Activated naive CD4-positive, alpha-beta T cell (primary cell): ENCODE data around the gene MRPS11.
"Not testable (repeated sequence)": the region's sequence is repeated elsewhere in the genome, so short reads cannot be mapped to it uniquely, and the experiment has no call there.

ENCODE experiments used
- DNase-seq, 4 experiments: peaks; one replicate each; lab custom pipeline; 2025; lab: John Stamatoyannopoulos, UW

The MRPS11 gene

GRCh38 chr15:88467073-88467934, at the start of gene MRPS11, which contains the start of gene MRPL46:
Gene MRPS11 (plus strand): TSS chr15:88467708. CDS start chr15:88467718, 10 bp downstream.
Gene MRPL46 (minus strand): TSS chr15:88467388. CDS start chr15:88467377, 11 bp downstream.
- peak; percentile 62 to 85 (median 77) for DNase-seq

GRCh38 chr15:88419830-88420229, 47.7 kb upstream of the MRPS11 start:
- DNase-seq = no peak

GRCh38 chr15:88423331-88423730, 44.2 kb upstream of the MRPS11 start:
- no peak for DNase-seq

DNA sequence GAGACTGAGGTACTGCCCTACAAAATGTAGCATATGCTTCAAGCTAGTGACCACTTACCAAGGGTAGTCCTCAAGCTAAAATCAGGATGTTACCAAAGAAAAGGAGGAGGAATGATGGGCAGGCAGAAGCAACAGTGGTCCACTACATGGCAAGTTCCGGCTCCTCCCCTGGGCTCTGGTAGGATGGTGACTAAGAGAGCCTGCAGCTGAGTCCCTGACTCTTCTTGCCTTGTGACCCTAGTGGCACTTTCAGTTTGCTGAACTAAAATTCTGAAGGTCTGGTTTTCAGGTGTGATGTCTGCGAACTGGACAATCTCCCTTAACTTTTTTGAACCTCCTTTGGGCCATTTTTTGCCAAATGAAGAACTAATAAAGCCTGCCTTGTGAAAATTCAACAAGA, 41.2 kb upstream of the MRPS11 start:
- no peak for DNase-seq

- DNase-seq = no peak
Measured at GRCh38 chr15:88428053-88428452, 39.5 kb upstream of the MRPS11 start.

DNA sequence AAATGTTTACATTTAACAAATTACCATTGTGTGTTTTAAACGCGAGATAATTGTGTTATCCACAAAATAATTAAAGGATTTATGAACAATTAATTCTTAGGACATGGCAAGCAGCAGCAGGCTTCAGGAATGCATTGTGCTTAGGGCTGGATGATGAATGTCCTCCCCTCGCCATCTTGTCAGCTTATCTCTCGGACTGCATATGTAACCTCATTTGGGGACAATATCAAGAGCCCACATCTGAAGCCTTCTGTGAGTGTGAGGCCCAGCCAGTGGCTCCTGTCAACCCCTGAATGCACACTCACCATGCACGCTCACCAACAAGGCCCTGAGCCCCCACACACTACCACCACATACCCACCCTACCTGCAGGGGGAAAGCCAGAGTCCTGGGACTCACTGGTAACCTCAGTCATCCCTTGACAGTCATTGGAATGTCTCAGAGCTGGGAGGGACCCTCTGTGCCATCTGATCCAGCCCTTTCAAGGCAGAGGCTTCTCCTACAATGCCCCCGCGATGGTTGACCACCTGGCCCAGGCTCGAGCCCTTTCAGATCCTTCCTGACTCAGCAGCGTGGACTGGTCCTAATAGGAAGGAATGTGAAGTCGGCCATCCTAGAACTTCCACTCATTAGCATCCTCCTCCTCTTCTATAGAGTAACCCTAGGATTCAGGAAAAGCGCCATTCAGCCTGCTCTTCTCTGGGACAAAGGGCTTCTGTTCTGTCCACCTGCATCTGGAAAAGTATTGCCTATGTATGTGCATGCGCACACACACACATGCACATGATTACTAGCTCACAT, 38.5 kb upstream of the MRPS11 start:
- DNase-seq = no peak

- DNase-seq = no peak
Measured at GRCh38 chr15:88430051-88430450, 37.5 kb upstream of the MRPS11 start.

GRCh38 chr15:88431441-88431840, 36.1 kb upstream of the MRPS11 start:
- DNase-seq = no peak

- DNase-seq = no peak
Measured at GRCh38 chr15:88433046-88433685, 34.3 kb upstream of the MRPS11 start.

- DNase-seq = not testable (repeated sequence)
Measured at GRCh38 chr15:88434106-88434505, 33.4 kb upstream of the MRPS11 start.

- no peak for DNase-seq
Measured at GRCh38 chr15:88438181-88438580, 29.3 kb upstream of the MRPS11 start.

DNA sequence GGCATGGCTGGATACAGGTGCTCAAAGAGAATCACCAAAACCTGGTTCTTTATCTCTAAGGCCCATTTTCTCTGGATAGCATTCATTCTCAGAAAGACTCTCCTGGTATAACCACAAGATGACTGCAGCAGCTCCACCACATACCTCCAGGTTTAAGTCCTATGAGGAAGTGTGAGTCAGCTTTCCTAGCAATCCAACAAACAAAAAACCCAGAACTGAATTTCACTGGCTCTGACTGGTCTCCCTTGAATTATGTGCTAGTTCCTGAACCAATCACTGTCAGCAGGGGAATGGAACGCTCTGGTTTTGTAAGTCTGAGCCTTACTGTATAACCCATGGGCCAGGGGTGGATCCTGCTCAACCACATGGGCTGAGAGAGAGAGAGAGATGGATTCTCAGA, 27.5 kb upstream of the MRPS11 start:
- no peak for DNase-seq

DNA sequence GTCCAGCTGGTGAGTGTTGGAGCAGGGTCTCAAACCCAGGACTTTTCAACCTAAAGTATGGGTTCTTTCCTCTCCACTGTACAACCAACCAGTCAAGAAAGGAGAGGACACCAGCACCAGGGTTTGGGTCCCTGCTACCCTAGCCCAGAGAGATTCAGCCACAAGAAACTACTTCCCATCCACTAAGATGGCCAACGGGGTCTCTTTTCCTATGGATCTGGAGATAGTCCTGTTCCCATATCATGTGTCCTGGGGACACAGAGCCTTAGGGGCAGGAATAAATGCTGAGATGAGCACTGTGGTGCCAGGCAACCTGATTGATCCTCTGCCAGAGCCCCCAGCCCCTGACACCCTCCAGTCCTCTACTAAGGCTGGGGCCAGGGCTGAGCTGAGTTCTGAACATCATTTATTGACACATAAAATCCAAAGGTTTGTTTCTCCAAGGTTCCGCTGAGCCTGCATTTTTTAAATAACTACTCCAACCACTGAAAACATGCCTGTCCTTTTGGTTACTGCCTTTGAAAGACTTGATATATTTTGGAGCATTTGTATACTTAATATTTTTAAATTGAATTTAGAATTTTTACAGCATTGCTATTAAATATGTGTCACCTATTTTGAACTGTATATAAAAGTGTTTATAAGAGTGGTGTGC, 26.3 kb upstream of the MRPS11 start:
- no peak for DNase-seq

DNA sequence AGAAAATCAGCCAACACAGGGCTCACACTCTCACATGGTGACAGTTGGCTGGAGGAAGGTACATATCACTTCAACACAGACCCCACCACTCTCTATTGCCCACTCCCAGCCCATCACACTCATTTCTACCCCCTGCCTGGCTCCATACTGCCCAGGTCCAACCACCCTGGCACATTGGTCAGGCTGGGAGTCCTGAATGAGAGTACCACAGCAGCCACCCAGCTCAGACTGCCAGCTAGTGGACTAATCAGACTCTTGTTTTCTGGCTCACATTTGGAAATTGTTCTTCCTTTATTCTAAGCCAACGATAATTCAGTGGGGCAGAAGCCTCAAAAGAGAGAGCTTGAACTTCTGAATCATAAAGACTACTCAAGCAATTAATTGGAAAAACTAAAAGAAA, 20.3 kb upstream of the MRPS11 start:
- DNase-seq = no peak

GRCh38 chr15:88447741-88448140, 19.8 kb upstream of the MRPS11 start:
- no peak for DNase-seq

- no peak for DNase-seq
Measured at GRCh38 chr15:88448991-88449461, 18.5 kb upstream of the MRPS11 start.

- no peak for DNase-seq
Measured at GRCh38 chr15:88449581-88449980, 17.9 kb upstream of the MRPS11 start.

- peak; percentile 11 to 54 (median 30) for DNase-seq
Measured at GRCh38 chr15:88450125-88450798, 17.2 kb upstream of the MRPS11 start.

- no peak for DNase-seq
Measured at GRCh38 chr15:88453651-88454050, 13.9 kb upstream of the MRPS11 start.

DNA sequence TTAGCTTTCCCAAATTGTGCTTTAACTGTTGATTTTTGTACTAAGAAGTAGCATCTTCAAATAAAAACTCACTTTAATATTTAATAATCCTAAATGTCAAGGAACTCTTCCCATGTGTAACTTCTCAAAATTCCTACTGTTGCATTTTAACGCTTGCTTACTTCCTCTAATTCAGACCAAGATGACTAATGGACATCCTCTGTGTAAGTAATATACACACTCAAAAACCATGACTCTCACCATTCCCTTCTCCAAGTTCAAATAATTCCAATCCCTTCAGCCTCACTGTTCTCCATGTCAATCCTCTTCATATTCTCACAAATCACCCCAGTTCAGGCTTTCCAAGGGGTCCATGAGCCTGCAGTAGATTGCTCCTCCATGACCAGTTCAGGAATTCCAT, 13.3 kb upstream of the MRPS11 start:
- no peak for DNase-seq
